Uterus (tissue), 2 donors: ENCODE measurements around the gene TMEM72.

Experiments used
- POLR2A ChIP-seq, 2 donors: fragments of 450-650 bp; IDR thresholded peaks; one replicate each; pipeline ENCODE4 v1.6.1; 2016; ENCODE audit warnings: antibody characterized with exemption in 2 of 2, mild to moderate bottlenecking in 1 of 2, moderate library complexity in 1 of 2
- TF ChIP-seq, protein P1 (sequence below), 4 experiments: fragments of 200-600 bp in 2 of 4; fragments of 450-650 bp in 2 of 4; sonication (generic) in 2 of 4; IDR thresholded peaks; one replicate each; pipeline ENCODE4 v1.5.1; 2016 to 2019; ENCODE audit warnings: antibody characterized with exemption in 4 of 4, mild to moderate bottlenecking in 2 of 4, moderate library complexity in 1 of 4

DNA sequence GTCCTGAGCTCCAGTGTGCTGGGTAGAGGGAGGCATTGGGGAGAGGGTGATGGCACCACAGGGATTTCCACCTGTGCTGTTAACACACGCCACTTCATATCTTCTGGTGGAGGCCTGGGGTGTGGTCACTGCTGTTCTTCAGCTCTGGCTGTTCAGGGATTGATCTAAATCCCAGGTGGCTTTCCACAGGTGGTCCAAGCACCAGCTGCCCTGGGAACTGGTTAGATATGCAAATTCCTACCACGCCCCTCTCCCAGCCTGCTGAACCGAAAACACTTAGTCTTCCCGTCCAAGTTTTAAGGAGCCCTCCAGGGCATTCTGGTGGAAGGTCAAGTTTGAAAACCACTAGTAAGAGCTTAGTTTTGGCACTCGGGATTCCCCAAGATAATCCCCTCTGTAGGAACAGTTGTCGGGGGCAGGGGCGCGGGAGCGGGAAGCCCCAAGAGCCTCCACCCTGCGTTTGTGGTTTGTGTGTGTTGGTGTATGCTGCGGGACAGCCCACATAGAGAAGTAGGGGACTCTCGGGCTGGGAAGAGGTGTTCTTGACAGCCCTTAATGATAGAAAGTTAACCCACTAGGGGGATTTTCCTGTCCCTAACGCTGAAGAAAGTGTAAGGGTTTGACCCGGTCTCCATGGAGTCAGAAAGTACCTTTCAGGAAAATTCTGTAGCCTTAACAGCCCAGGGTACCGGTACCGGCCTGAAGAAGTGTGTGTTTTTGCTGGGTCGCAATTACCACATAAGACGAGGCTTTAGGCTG is 62.4 kb downstream of the TMEM72 start:
- TF ChIP-seq, protein P1, sequence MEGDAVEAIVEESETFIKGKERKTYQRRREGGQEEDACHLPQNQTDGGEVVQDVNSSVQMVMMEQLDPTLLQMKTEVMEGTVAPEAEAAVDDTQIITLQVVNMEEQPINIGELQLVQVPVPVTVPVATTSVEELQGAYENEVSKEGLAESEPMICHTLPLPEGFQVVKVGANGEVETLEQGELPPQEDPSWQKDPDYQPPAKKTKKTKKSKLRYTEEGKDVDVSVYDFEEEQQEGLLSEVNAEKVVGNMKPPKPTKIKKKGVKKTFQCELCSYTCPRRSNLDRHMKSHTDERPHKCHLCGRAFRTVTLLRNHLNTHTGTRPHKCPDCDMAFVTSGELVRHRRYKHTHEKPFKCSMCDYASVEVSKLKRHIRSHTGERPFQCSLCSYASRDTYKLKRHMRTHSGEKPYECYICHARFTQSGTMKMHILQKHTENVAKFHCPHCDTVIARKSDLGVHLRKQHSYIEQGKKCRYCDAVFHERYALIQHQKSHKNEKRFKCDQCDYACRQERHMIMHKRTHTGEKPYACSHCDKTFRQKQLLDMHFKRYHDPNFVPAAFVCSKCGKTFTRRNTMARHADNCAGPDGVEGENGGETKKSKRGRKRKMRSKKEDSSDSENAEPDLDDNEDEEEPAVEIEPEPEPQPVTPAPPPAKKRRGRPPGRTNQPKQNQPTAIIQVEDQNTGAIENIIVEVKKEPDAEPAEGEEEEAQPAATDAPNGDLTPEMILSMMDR (IDR thresholded peaks at IDR 0.05), result no peak
- TF ChIP-seq POLR2A (IDR thresholded peaks at IDR 0.05), result no peak
